GM18868 (cell line): ENCODE results near the gene OR2L8.

ENCODE experiments used
- ATAC-seq: cut with Tn5 transposase; IDR thresholded peaks from one replicate; pipeline ENCODE4 v1.9.1; 2021; ENCODE audit warnings: mild to moderate bottlenecking, moderate library complexity; ENCODE audit not compliant: unreplicated experiment

Gene OR2L8

GRCh38 chr1:247948558-247948957, at the start of gene OR2L8:
TSS of gene OR2L8 (plus strand) at chr1:247948858. CDS start at chr1:247948858, 0 bp downstream.
- ATAC-seq, result no peak

GRCh38 chr1:247904122-247904521, 44.5 kb upstream of the OR2L8 start:
- no peak for ATAC-seq

GRCh38 chr1:247905181-247905580, 43.5 kb upstream of the OR2L8 start:
- ATAC-seq, result no peak

GRCh38 chr1:247905910-247906503, 42.7 kb upstream of the OR2L8 start:
- no peak for ATAC-seq

- ATAC-seq, result no peak
These were observed 42.1 kb upstream of the OR2L8 start for GRCh38 chr1:247906504-247907047.

GRCh38 chr1:247908766-247909165, 39.9 kb upstream of the OR2L8 start:
- no peak for ATAC-seq

- ATAC-seq, result no peak
These were observed 34.9 kb upstream of the OR2L8 start for GRCh38 chr1:247913786-247914185.

- ATAC-seq, result no peak
These were observed 33.6 kb upstream of the OR2L8 start for GRCh38 chr1:247914941-247915662.

- ATAC-seq, result no peak
These were observed 28.7 kb upstream of the OR2L8 start, which contains the start of gene OR2T8 for GRCh38 chr1:247919952-247920351. TSS of gene OR2T8 (plus strand) at chr1:247920252. CDS start at chr1:247921018, 766 bp downstream.

- ATAC-seq, result no peak
These were observed 24.7 kb upstream of the OR2L8 start for GRCh38 chr1:247923941-247924340.

GRCh38 chr1:247924868-247925267, 23.8 kb upstream of the OR2L8 start, which contains the start of gene OR2AJ1:
TSS of gene OR2AJ1 (plus strand) at chr1:247924889. CDS start at chr1:247933769, 8,880 bp downstream.
- ATAC-seq, result no peak

GRCh38 chr1:247933989-247934388, 14.7 kb upstream of the OR2L8 start:
- ATAC-seq, result no peak

- no peak for ATAC-seq
These were observed 12.9 kb upstream of the OR2L8 start for GRCh38 chr1:247935781-247936180.

GRCh38 chr1:247936415-247936814, 12.2 kb upstream of the OR2L8 start:
- no peak for ATAC-seq

- ATAC-seq, result peak; percentile 99
These were observed 11.5 kb upstream of the OR2L8 start for GRCh38 chr1:247936965-247937734.

GRCh38 chr1:247942624-247943023, 6.0 kb upstream of the OR2L8 start:
- no peak for ATAC-seq

GRCh38 chr1:247953408-247953807, 4.8 kb downstream of the OR2L8 start:
- no peak for ATAC-seq

- no peak for ATAC-seq
These were observed 13.1 kb downstream of the OR2L8 start for GRCh38 chr1:247961791-247962190.

- no peak for ATAC-seq
These were observed 14.4 kb downstream of the OR2L8 start for GRCh38 chr1:247962911-247963588.

GRCh38 chr1:247964933-247965332, 16.3 kb downstream of the OR2L8 start, which contains the start of gene OR2AK2:
TSS of gene OR2AK2 (plus strand) at chr1:247965233. CDS start at chr1:247965377, 144 bp downstream.
- no peak for ATAC-seq
